Mesothelial cell of epicardium (in vitro differentiated cells): ENCODE data around the gene C9orf43. TPM values are rescaled to one million over a fixed set of nuclear protein-coding genes. Genes with fewer than 3 reads are reported as not detected.

ENCODE experiments used
- DNase-seq, 2 experiments: peaks; one replicate each; pipeline ENCODE4 v3.0.0; 2021; ENCODE audit warnings: low spot score in 2 of 2; ENCODE audit not compliant: unreplicated experiment in 2 of 2
- H3K27ac Mint-ChIP-seq: 2 replicates; pipeline ENCODE4 v1.8.0; 2021; ENCODE audit warnings: mixed read lengths
- H3K27me3 Mint-ChIP-seq: 2 replicates; pipeline ENCODE4 v1.8.0; 2021; ENCODE audit warnings: low read depth, mixed read lengths
- H3K36me3 Mint-ChIP-seq: 2 replicates; pipeline ENCODE4 v1.8.0; 2021; ENCODE audit warnings: mixed read lengths
- H3K4me1 Mint-ChIP-seq: 2 replicates; pipeline ENCODE4 v1.8.0; 2021; ENCODE audit warnings: mixed read lengths
- H3K4me3 Mint-ChIP-seq: 2 replicates; pipeline ENCODE4 v1.8.0; 2021; ENCODE audit warnings: mild to moderate bottlenecking, moderate library complexity, mixed read lengths
- H3K9me3 Mint-ChIP-seq: 2 replicates; pipeline ENCODE4 v1.8.0; 2021; ENCODE audit warnings: mixed read lengths
- total RNA-seq: library from RNA; stranded (reverse); gene quantifications from 3 replicates; pipeline ENCODE4 v1.2.1, GENCODE V29; 2021
- TF ChIP-seq, protein P1 (sequence below): fragments of 200-600 bp; sonication (generic); IDR thresholded peaks from one replicate; pipeline ENCODE4 v1.5.0; 2021; ENCODE audit warnings: antibody characterized with exemption; ENCODE audit not compliant: unreplicated experiment

C9orf43 gene
- total RNA-seq, 1 donor from 2014 or later, result 0.72 TPM

DNA sequence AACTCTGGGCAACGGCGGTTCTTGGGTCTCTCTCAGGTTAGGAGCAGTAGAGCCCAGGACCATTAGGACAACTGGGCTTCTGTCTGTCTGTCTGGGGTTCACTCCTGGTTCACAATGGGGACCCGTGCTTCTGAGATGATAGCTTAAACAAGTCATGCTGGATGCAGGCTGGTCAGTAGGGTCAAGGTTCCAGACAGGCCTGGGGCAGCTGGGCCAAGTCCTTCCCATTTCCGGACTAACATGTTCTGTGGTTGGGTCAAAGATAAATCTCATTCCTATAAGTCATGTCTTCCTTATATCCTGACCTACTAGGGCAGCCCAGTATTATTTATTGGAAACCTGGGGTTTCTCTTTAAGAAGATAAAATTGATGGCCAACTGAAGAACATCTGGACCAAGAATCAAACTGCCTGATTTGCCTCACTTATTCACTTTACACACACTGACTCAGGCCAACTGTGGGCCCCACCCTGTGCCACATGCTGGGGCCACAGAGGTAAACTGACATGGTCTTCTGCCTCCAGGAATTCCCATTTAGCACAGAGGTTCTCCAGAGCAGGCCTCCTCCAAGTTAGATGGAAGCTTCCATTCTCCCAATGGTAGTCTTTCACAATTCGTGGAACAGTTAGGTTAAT, 42.1 kb upstream of the C9orf43 start:
- Mint-ChIP-seq H3K4me1 (peaks cover 1% of the 10 kb centered on the region), H3K4me3 (no peak overlapping the region), H3K36me3 (no peaks in the 10 kb centered on the region), H3K9me3 (no peaks in the 10 kb centered on the region), H3K27ac (no peak overlapping the region), H3K27me3 (no peaks in the 10 kb centered on the region)
- TF ChIP-seq, protein P1, sequence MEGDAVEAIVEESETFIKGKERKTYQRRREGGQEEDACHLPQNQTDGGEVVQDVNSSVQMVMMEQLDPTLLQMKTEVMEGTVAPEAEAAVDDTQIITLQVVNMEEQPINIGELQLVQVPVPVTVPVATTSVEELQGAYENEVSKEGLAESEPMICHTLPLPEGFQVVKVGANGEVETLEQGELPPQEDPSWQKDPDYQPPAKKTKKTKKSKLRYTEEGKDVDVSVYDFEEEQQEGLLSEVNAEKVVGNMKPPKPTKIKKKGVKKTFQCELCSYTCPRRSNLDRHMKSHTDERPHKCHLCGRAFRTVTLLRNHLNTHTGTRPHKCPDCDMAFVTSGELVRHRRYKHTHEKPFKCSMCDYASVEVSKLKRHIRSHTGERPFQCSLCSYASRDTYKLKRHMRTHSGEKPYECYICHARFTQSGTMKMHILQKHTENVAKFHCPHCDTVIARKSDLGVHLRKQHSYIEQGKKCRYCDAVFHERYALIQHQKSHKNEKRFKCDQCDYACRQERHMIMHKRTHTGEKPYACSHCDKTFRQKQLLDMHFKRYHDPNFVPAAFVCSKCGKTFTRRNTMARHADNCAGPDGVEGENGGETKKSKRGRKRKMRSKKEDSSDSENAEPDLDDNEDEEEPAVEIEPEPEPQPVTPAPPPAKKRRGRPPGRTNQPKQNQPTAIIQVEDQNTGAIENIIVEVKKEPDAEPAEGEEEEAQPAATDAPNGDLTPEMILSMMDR, result no peak
- no peak for DNase-seq

DNA sequence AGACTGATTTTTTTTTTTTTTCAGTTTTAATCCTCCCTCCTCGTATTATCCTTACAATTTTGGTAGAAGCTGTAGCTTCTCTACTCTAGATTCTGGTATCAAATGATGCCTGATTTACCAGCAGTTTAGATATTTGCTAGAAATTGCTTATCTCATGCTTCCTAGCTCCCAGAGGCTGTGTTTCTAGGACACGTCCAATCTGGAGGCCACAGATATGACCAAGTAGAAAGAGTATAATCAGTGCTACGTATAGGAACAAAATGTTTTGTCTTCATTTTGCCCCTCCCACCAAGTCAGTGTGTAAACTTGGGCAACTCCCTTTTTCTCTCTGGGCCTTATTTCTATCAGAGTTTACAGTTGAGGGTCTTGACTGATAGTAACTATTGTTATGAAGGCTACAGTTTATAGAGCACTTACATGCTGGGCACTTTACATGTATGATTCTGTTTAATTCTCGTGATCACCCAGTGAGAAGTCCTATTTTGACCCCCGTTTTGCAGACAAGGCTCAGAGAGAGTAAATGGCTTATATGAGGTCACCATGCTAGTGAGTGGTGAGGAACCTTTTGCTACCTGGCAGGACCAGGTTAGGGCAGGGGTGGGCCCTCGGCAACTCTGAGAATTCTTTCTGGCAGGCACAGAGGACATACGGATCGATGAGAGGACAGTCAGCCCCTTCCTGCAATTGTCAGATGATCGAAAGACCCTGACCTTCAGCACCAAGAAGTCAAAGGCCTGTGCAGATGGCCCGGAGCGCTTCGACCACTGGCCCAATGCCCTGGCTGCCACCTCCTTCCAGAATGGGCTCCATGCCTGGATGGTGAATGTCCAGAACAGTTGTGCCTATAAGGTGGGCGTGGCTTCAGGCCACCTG, 41.3 kb upstream of the C9orf43 start:
- DNase-seq, result no peak
- H3K4me3 Mint-ChIP-seq, result no peak overlapping the region
- H3K27me3 Mint-ChIP-seq, result no peaks in the 10 kb centered on the region
- peaks cover 1% of the 10 kb centered on the region for H3K4me1 Mint-ChIP-seq
- TF ChIP-seq, protein P1, result no peak
- no peaks in the 10 kb centered on the region for H3K36me3 Mint-ChIP-seq
- H3K9me3 Mint-ChIP-seq, result no peaks in the 10 kb centered on the region
- no peak overlapping the region for H3K27ac Mint-ChIP-seq

DNA sequence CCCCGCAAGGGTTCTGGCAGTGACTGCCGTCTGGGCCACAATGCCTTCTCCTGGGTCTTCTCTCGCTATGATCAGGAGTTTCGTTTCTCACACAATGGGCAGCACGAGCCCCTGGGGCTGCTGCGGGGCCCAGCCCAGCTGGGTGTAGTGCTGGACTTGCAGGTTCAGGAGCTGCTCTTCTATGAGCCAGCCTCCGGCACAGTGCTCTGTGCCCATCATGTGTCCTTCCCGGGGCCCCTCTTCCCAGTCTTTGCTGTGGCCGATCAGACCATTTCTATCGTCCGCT, 40.7 kb upstream of the C9orf43 start:
- DNase-seq, result no peak
- H3K9me3 Mint-ChIP-seq, result no peaks in the 10 kb centered on the region
- H3K27ac Mint-ChIP-seq, result no peak overlapping the region
- H3K4me1 Mint-ChIP-seq, result peaks cover 1% of the 10 kb centered on the region
- no peaks in the 10 kb centered on the region for H3K27me3 Mint-ChIP-seq
- H3K36me3 Mint-ChIP-seq, result peaks cover under 1% of the 10 kb centered on the region
- TF ChIP-seq, protein P1, result no peak
- no peak overlapping the region for H3K4me3 Mint-ChIP-seq

DNA sequence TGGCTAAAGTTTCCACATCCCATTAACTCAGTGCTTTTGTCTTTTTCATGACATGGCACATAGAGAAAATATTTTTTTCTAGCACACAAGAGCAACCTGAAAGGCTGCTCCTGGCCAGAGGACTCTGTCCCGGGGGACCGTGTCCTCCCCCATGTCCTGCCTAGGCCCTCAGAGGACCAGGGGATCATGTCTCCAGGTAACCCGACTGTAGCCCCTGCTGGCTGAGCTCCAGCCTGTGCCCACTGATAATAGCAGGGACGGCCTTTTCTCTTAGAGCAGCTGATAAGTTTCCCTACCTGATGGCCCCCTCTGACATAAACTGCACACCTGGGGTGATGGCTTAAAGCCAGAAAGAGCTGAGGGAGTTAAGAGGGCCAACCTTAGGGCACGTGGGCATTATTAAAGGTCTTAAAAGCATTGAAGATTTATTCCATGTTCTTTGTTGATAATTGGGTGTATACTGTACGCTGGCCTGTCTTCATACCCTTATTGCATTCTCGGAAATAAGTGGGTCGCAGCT, 39.7 kb upstream of the C9orf43 start:
- H3K36me3 Mint-ChIP-seq, result peaks cover 3% of the 10 kb centered on the region
- TF ChIP-seq, protein P1, result no peak
- H3K4me3 Mint-ChIP-seq, result no peak overlapping the region
- H3K4me1 Mint-ChIP-seq, result peaks cover 6% of the 10 kb centered on the region
- H3K27me3 Mint-ChIP-seq, result no peaks in the 10 kb centered on the region
- H3K27ac Mint-ChIP-seq, result no peak overlapping the region
- no peaks in the 10 kb centered on the region for H3K9me3 Mint-ChIP-seq
- no peak for DNase-seq

DNA sequence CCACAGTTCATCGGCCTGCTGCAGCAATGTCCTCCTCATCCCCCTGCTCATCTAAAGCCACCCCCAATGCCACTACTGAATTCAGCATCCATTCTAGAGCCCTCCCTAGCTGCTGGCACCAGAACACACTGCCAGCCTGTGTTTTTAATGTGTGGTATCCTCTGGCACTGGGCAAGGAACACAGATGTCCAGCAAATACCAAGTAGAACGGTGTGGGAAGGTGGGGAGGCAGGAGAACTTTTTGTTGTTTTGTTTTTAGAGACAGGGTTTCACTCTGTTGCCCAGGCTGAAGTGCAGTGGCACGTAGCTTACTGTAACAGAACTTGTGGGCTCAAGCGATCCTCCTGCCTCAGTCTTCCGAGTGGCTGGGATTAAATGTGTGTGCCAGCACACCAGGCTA, 38.5 kb upstream of the C9orf43 start:
- no peak for DNase-seq
- H3K27ac Mint-ChIP-seq, result no peak overlapping the region
- H3K36me3 Mint-ChIP-seq, result peaks cover 3% of the 10 kb centered on the region

More for the DNA sequence above, 38.5 kb upstream of the C9orf43 start:
- Mint-ChIP-seq H3K4me1 (peaks cover 6% of the 10 kb centered on the region), H3K4me3 (no peak overlapping the region), H3K9me3 (no peaks in the 10 kb centered on the region), H3K27me3 (no peaks in the 10 kb centered on the region)
- TF ChIP-seq, protein P1, result no peak
